GM19328 (cell line): Measurements from ENCODE around the gene PHLDB3.

Source experiments
- ATAC-seq: cut with Tn5 transposase; IDR thresholded peaks from one replicate; pipeline ENCODE4 v1.9.1; 2021; ENCODE audit warnings: mild to moderate bottlenecking, moderate library complexity; ENCODE audit not compliant: unreplicated experiment

PHLDB3 gene

GRCh38 chr19:43471091-43471490 lies 33.5 kb downstream of the PHLDB3 start:
- no peak for ATAC-seq

DNA sequence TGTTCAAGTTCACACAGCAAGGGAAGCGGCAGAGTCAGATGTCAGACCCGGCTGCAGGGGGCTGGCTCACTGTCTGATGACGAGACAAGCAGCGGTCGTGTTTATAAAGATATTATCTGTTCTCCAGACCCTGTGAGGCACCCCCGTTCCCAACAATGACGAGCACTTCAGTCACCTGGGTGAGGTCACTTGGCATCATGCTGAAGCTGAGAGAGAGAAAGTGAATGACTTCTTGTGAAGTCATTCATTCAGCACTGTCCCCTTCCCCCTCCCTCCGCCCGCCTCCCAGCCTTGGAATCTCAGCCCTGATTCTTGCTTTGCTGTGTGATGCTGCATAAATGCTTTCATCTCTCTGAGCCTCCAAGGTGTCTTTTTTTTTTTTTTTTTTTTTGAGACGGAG lies 34.3 kb downstream of the PHLDB3 start:
- no peak for ATAC-seq

GRCh38 chr19:43469160-43469480 lies 35.4 kb downstream of the PHLDB3 start:
- ATAC-seq: no peak

GRCh38 chr19:43468354-43469159 lies 36.0 kb downstream of the PHLDB3 start:
- ATAC-seq: no peak

DNA sequence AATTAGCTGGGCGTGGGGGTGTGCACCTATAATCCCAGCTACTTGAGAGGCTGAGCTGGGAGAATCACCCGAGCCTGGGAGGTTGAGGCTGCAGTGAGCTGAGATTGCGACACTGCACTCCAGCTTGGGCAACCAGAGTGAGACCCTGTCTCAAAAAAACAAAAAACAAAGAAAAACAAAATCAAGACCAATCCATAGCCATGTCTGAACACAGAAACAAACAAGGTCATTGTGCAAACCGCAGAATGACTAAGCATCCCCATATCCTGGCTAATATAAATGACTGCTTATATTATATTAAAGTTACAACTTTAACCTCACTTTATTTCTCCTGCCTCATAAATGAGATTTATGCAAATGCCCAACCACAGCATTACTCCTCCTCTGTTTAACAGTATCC lies 36.8 kb downstream of the PHLDB3 start:
- no peak for ATAC-seq

- ATAC-seq: no peak
Observed at GRCh38 chr19:43467276-43467675, 37.3 kb downstream of the PHLDB3 start.

GRCh38 chr19:43466793-43467192 lies 37.8 kb downstream of the PHLDB3 start:
- no peak for ATAC-seq

DNA sequence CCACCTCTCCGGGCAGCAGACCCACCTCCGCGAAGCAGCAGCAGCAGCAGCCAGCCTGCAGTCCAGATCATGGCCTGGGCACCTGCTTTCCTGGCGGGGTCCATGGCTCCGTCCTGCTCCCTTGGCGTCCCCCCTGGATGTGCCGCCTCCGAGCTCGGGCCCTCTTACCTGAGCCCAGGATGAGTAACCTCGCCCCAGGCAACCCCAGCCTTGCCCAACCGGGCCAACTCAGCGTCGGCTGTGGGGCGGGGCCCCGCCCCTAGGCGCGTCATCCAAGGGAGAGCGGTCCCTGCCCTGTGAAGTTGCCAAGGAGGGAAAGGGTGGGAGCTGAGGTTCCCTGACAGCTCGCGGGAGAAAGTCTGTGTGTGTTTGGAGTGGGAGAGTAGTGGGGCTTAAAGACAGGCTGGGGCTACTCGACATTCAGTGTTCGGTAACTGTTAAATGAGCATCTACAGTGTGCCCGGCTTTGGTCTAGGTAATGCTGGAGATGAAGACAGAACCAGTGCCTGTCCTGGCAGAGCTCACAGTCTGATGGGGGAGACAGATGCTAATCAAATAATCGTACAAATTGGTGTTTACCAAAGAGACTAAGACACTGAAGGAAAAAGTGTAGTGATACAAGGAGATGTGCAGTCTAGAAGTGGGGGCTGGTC lies 39.0 kb downstream of the PHLDB3 start, which contains the start of gene LYPD3:
Gene LYPD3 (minus strand): TSS at position 141 of the 653 bp plus-strand sequence. CDS start 37 bp downstream, at position 104.
- ATAC-seq: no peak

- ATAC-seq: peak; percentile 29
Observed at GRCh38 chr19:43464134-43464775, 40.3 kb downstream of the PHLDB3 start.

GRCh38 chr19:43463381-43464133 lies 41.0 kb downstream of the PHLDB3 start:
- ATAC-seq: peak; percentile 83

DNA sequence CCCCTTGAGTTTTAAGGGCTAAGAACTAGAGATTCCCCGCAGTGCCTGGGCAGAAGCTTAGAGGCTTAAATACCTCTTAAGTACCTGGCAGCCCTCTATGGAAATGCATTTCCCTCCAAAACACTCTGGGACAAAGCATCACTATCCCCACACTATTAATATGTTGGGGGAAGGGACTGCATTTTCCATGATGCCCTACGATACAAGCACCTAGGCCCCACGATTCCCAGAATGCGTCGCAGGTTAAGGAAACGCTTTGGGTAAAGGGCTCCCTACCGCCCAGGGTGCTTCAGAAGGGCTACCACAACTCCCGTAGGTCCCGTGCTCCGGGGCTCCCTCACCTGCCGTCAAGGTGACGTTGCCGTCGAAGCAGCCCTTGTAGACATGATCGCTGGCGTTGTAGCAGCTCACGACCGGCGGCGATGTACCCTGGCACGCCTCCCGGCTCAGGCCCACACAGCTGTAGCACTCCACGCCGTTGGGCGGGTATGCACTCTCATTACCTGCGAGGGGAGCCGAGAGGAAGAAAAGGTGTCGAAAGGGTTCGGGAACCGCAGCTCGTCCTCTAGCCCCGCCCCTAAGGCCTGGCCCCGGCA lies 41.7 kb downstream of the PHLDB3 start:
- no peak for ATAC-seq

- no peak for ATAC-seq
Observed at GRCh38 chr19:43462383-43462782, 42.2 kb downstream of the PHLDB3 start.

DNA sequence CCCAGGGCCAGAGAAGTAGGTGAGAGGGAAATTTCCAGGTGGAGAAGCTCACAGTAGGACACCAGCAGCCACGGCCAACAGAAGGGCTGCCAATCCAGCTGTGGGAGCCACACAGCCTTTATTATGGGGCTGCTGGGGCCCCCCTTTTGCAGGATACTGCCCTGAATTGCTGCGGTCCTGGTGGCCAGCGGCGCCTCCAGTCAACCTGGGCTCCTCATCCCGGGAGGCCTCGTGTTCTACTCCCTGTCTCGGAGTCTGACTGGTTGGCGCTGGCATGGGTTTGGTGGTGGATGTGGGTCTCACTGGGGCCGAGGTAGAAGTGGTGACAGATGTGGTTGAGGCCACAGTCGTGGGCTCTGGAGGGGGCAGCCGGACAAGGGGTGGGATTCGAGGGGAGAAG lies 43.2 kb downstream of the PHLDB3 start:
- ATAC-seq: no peak

GRCh38 chr19:43460362-43461016 lies 44.1 kb downstream of the PHLDB3 start:
- ATAC-seq: no peak

- no peak for ATAC-seq
Observed at GRCh38 chr19:43457809-43458208, 46.7 kb downstream of the PHLDB3 start.

- no peak for ATAC-seq
Observed at GRCh38 chr19:43455321-43456113, 49.0 kb downstream of the PHLDB3 start.

DNA sequence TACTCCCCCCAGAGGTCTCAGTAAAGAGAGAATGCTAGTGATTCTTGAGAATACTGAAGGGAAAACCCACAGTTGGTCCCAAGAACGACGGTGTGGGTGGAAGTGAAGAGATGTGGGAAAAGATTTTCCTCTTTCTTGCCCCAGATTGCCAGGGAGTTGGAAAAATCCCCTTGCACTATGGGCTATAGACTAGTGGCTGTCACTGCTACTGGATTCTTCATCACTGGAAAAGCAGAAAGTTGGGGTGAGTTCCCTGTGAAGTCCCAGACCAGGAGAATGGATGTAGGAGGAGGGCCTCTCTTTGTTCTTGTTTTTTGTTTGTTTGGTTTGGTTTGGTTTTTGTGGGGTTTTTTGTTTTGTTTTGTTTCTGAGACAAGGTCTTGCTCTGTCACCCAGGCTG lies 50.5 kb downstream of the PHLDB3 start:
- no peak for ATAC-seq

DNA sequence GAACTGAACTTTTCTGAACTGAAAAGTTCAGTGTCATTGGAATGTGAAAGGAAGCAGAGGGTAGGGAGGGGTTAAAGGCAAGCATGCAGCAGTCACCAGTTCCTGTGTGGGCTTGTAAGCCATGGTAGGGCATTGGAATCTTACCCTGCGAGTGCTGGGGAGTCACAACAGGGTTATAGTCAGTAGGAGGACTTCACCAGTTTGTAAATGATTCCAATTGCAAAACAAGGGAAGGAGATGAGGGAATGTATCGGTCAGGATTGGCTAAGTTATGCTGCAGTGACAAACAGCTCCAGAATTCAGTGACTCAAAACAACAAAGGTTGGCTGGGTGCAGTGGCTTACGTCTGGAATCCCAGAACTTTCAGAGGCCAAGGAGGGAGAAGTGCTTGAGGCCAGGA lies 52.0 kb downstream of the PHLDB3 start:
- no peak for ATAC-seq

- ATAC-seq: no peak
Observed at GRCh38 chr19:43450545-43450997, 54.0 kb downstream of the PHLDB3 start.
